Measurements from ENCODE around the gene SYCE1.

- TF ChIP-seq, protein P1, sequence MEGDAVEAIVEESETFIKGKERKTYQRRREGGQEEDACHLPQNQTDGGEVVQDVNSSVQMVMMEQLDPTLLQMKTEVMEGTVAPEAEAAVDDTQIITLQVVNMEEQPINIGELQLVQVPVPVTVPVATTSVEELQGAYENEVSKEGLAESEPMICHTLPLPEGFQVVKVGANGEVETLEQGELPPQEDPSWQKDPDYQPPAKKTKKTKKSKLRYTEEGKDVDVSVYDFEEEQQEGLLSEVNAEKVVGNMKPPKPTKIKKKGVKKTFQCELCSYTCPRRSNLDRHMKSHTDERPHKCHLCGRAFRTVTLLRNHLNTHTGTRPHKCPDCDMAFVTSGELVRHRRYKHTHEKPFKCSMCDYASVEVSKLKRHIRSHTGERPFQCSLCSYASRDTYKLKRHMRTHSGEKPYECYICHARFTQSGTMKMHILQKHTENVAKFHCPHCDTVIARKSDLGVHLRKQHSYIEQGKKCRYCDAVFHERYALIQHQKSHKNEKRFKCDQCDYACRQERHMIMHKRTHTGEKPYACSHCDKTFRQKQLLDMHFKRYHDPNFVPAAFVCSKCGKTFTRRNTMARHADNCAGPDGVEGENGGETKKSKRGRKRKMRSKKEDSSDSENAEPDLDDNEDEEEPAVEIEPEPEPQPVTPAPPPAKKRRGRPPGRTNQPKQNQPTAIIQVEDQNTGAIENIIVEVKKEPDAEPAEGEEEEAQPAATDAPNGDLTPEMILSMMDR (IDR thresholded peaks at IDR 0.05) = no peak
- no peak for TF ChIP-seq POLR2A (IDR thresholded peaks at IDR 0.05)
These were observed 49.3 kb downstream of the SYCE1 start for GRCh38 chr10:133516057-133516456.
